C1 segment of cervical spinal cord (tissue), 14 donors: Measurements from ENCODE around the gene OXTR.
"Not testable (repeated sequence)": the region's sequence is repeated elsewhere in the genome, so short reads cannot be mapped to it uniquely, and the experiment has no call there.

Experiments
- DNase-seq, 14 donors: peaks; one replicate each; lab custom pipeline; 2025; lab: John Stamatoyannopoulos, UW

Gene OXTR

DNA sequence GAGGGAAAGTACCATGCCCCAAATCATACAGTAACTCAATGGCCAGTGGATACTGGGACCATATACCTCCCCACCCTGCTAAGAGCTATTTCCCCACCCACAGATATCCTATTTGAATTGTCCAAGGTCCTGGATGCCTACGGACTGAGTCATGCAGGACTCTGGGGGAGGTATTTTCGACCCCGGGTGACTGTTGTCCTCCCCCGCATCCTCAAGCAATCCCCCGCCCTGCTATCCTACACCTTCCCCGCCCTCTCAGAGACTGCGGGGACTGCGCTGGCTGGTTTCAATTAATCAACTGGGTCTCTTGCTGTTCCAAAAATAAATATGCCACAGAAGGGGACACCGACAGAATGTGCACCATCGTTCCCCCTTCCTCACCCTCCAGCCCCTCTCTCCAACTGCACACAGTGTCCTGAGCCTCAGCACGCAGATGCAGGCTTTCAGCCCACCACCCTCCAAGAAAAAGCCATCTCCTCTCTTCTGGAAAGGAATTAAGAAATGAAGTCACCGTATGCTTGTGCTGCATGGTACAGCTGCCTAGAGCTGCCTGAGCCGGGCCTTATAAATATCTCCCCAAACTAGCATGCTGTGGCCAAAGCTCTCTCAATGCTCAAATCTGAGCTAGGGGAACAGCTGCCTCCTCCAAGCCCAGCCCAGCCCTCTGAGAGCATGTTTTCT lies 27.7 kb downstream of the OXTR start:
- no peak for DNase-seq

GRCh38 chr3:8739757-8740504 lies 29.5 kb downstream of the OXTR start:
- no peak for DNase-seq

GRCh38 chr3:8738639-8739038 lies 30.8 kb downstream of the OXTR start:
- no peak for DNase-seq

- DNase-seq, result no peak
Measured at GRCh38 chr3:8737823-8738222, 31.6 kb downstream of the OXTR start.

DNA sequence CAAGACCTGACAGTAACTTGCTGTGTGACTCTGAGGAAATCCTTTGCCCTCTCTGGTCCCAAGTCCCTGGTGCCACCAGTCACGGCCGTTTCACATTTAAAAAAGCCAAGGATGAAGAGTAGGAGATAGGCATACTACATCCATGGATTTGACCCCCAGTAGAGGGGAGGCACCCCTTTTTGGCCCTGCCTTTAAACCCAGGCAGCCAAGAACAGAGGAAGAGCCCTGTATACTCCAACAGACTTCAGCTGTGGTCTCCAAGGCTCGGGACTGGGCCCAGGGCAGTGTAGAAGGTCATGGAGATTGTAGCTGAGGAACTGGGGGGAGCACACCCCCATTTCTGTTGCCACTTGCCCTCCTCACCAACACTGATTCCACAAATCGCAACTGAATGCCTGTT lies 32.1 kb downstream of the OXTR start:
- no peak for DNase-seq

- no peak for DNase-seq
Measured at GRCh38 chr3:8736436-8736835, 33.0 kb downstream of the OXTR start.

- DNase-seq, result no peak
Measured at GRCh38 chr3:8734908-8735307, 34.5 kb downstream of the OXTR start.

GRCh38 chr3:8734137-8734878 lies 35.1 kb downstream of the OXTR start:
- no peak for DNase-seq

GRCh38 chr3:8733332-8734094 lies 35.9 kb downstream of the OXTR start, which contains the start of gene CAV3:
TSS of gene CAV3 (plus strand) at chr3:8733802. CDS start at chr3:8733877, 75 bp downstream.
- DNase-seq, result no peak

DNA sequence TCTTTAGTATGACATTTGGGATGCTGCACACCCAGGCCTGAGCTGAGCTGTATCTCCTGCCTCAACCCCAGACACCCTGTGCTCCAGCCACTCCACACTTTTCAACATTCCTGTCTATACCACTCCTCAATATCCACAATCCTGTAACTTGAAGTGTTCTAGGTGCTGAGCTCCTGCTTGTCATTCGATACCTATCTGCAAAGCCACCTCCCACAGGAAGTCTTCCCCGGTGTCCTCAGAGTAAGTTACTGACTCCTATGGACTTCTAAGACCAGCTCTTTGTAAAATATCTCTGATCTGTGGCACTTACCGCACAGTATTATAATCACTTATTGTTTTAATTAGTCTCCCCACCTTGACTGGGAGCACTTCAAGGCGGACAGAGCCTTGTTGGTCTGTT lies 37.0 kb downstream of the OXTR start:
- DNase-seq, result no peak

GRCh38 chr3:8730656-8731055 lies 38.8 kb downstream of the OXTR start:
- no peak for DNase-seq

GRCh38 chr3:8729479-8729878 lies 39.9 kb downstream of the OXTR start:
- no peak for DNase-seq

DNA sequence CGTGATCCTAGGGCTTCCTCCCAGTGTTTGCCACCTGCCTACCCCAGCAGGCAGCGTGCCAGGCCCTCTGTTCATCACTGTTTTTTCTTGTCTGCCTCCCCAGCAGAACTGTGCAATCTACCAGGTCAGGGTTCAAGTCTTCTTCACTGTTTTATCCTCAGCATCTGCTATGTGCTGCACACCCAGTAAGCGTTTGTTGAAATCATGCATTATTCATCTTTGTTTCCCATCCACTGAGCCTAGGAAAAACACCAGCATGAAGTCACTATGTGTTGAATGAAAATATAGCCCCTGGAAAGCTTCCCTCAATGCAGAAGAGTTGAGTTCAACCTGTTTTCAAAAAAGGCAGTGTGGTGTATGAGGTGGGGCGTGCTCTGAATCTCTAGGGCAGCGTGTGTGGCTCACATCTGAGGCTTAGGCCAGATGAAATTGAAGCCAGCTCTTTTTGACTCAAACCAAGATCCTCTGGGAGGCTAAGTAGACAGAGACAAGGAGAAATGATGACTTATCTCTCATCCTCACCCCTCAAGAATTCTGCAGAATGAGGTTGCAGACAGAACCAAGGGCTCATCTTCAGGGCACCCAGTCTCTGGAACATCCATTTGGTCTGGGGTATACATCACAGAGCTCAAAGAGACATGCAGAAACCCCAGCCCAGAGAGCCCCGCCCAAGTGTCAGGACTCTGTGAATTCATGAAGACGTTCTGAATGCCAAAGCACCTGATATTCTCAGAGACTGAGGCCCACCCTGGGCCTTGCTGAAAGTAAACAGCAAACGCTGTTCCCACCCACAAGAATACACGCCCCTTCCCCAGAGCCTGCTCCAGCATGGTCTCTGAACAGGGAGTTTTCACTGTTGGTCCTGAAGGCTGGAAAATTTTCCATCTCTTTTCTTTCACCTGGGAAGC lies 41.6 kb downstream of the OXTR start:
- no peak for DNase-seq

- no peak for DNase-seq
Measured at GRCh38 chr3:8724108-8724752, 45.2 kb downstream of the OXTR start.

- DNase-seq, result no peak
Measured at GRCh38 chr3:8723612-8724011, 45.8 kb downstream of the OXTR start.

GRCh38 chr3:8722808-8723207 lies 46.6 kb downstream of the OXTR start:
- DNase-seq, result no peak

DNA sequence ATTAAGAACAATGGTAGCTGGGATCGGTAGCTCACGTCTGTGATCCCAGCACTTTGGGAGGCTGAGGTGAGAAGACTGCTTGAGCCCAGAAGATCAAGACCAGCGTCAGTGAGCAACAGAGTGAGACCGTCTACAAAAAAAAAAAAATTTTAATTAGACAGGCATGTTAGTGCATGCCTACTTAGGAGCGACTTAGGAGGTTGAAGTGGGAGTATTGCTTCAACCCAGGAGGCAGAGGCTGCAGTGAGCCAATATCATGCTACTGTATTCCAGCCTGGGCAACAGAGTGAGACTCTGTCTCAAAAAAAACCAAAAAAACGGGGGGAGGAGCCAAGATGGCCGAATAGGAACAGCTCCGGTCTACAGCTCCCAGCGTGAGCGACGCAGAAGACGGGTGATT lies 53.7 kb downstream of the OXTR start:
- DNase-seq, result not testable (repeated sequence)

- no peak for DNase-seq
Measured at GRCh38 chr3:8713901-8714759, 55.3 kb downstream of the OXTR start.

GRCh38 chr3:8712908-8713255 lies 56.5 kb downstream of the OXTR start:
- no peak for DNase-seq
